Neural cell (in vitro differentiated cells): Measurements from ENCODE around the gene LRP1.

Source experiments
- CTCF ChIP-seq: fragments of 450-650 bp; IDR thresholded peaks from 2 replicates; pipeline ENCODE4 v1.5.1; 2014; ENCODE audit warnings: antibody characterized with exemption, mild to moderate bottlenecking, moderate library complexity; ENCODE audit not compliant: poor library complexity, severe bottlenecking
- EZH2 ChIP-seq: fragments of 200-600, 300-800 bp; shearing (Covaris generic), sonication (generic); IDR thresholded peaks from 2 replicates; pipeline ENCODE4 v1.6.1; 2014; ENCODE audit warnings: antibody characterized with exemption, low read length, borderline replicate concordance, mild to moderate bottlenecking; ENCODE audit not compliant: insufficient read depth, poor library complexity, severe bottlenecking

- no peak for TF ChIP-seq CTCF
- TF ChIP-seq EZH2 = no peak
Measured at GRCh38 chr12:57110104-57111030, 17.9 kb upstream of the LRP1 start.
